VCaP (cell line): Measurements from ENCODE around the gene CDH12.

Experiments
- H3K27ac ChIP-seq: fragments of 450-650 bp; 2 replicates; pipeline ENCODE4 v1.5.1; 2017
- CTCF ChIP-seq: fragments of 450-650 bp; conservative IDR thresholded peaks from 2 replicates; pipeline ENCODE4 v1.5.1; 2017; ENCODE audit warnings: mild to moderate bottlenecking, moderate library complexity

Gene CDH12

DNA sequence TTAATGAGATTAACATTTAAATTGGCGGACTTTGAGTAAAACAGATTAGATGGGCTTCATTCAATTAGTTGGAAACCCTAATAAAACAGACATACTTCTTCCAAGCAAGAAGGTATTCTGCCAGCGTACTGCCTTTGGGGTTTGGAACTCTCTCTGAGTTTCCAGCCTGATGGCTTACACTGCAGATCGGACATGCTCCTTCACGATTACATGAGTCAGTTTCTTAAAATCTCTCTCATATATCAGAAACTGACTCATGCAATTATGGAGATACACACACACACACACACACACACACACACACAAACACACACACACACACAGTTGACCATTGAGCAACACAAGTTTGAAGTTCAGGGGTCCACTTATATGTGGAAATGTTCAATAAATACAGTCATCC lies 789.4 kb downstream of the CDH12 start:
- TF ChIP-seq CTCF = no peak
- no peak overlapping the region for H3K27ac ChIP-seq

DNA sequence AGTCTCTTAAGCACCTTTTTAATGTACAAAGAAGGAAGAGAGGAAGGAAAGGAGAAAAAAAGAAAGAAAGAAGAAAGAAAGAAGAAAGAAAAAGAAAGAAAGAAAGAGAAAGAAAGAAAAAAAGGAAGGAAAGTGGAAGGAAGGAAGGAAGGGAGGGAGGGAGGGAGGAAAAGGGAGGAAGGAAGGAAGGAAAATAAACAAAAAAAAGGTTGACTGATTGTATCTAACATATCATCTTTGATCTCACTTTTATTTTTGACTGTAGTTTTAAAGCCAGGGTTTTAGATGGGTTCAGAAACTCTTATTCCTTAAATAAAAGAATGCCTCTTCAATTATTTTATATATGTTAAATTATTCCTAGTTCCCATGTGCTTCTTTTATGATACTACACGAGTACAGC lies 794.5 kb downstream of the CDH12 start:
- no peak overlapping the region for H3K27ac ChIP-seq
- TF ChIP-seq CTCF = no peak

GRCh38 chr5:22057012-22057411 lies 796.1 kb downstream of the CDH12 start:
- no peak for TF ChIP-seq CTCF
- H3K27ac ChIP-seq = no peak overlapping the region

- no peak for TF ChIP-seq CTCF
- no peak overlapping the region for H3K27ac ChIP-seq
Measured at GRCh38 chr5:22056601-22057000, 796.5 kb downstream of the CDH12 start.

- no peak overlapping the region; the same call in 1 of the 2 replicates for H3K27ac ChIP-seq
- no peak for TF ChIP-seq CTCF
Measured at GRCh38 chr5:22053195-22053594, 799.9 kb downstream of the CDH12 start.

DNA sequence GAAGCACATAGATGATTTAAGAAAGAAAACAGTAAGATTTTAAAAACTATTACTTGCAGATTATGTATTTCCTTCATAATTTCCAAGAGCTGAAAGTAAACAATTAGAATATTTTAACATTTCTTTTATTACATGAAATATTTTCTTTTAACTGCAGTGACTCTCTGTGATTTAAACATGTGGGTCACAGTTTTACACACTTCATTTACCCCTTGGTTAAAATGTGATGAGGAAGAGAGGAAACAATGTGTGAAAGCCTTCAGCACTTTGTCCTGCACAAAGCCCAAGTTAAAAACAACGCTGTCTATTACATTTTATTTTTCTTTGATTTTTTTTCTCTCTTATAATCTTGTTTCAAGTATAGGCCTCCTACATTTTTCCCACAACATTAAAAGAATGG lies 801.3 kb downstream of the CDH12 start:
- no peak overlapping the region for H3K27ac ChIP-seq
- TF ChIP-seq CTCF = no peak

- TF ChIP-seq CTCF = no peak
Measured at GRCh38 chr5:22050931-22051330, 802.2 kb downstream of the CDH12 start.

DNA sequence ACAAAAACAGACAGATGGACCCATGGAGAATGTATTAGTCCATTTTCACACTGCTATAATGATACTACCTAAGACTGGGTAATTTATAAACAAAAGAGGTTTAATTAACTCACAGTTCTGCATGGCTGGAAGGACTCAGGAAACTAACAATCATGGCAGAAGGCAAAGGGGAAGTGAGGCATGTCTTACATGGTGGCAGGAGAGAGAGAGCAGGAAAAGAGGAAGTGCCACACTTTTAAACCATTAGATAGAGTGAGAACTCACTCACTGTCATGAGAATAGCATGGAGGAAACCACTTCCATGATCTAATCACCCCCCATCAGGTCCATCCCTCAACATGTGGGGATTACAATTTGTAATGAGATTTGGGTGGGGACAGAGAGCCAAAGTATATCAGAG lies 808.9 kb downstream of the CDH12 start:
- no peak for TF ChIP-seq CTCF
- no peak overlapping the region for H3K27ac ChIP-seq

More at GRCh38 chr5:22050931-22051330, 802.2 kb downstream of the CDH12 start:
- no peak overlapping the region for H3K27ac ChIP-seq
